MCF 10A (cell line): Measurements from ENCODE around the gene SAP30. TPM values are rescaled to one million over a fixed set of nuclear protein-coding genes. Genes with fewer than 3 reads are reported as not detected.

Source experiments
- BruUV-seq: library from RNA; stranded (reverse); fragments of 400-500 nt; replicated peaks from 2 replicates; lab custom pipeline; 2021; lab: Mats Ljungman, UMichigan
- CTCF ChIA-PET: fragments of 300-600 bp; sonication (Branson Sonifier 250); formaldehyde crosslinking; extraction: SDS; loops from one replicate; lab custom pipeline; 2021; ENCODE audit warnings: antibody characterized with exemption, inconsistent platforms; lab: Yijun Ruan, JAX
- POLR2A ChIA-PET: fragments of 300-600, 350-650 bp; sonication (Branson Sonifier 250); formaldehyde crosslinking; extraction: SDS; loops from one replicate; lab custom pipeline; 2020; ENCODE audit warnings: antibody characterized with exemption, inconsistent platforms; lab: Yijun Ruan, JAX
- DNase-seq: peaks from one replicate; pipeline ENCODE4 v3.0.0-alpha.2; 2018; ENCODE audit not compliant: unreplicated experiment
- H3K27ac Mint-ChIP-seq: one replicate; pipeline ENCODE4 v1.8.0; 2022; ENCODE audit warnings: mild to moderate bottlenecking, low read depth, mixed read lengths; ENCODE audit not compliant: unreplicated experiment
- H3K27me3 Mint-ChIP-seq: one replicate; pipeline ENCODE4 v1.8.0; 2022; ENCODE audit warnings: mixed read lengths; ENCODE audit not compliant: insufficient read depth, unreplicated experiment
- H3K36me3 Mint-ChIP-seq: one replicate; pipeline ENCODE4 v1.8.0; 2022; ENCODE audit warnings: mild to moderate bottlenecking, moderate library complexity, mixed read lengths; ENCODE audit not compliant: insufficient read depth, unreplicated experiment
- H3K4me1 Mint-ChIP-seq: one replicate; pipeline ENCODE4 v1.8.0; 2022; ENCODE audit warnings: mixed read lengths; ENCODE audit not compliant: insufficient read depth, unreplicated experiment
- H3K4me3 Mint-ChIP-seq: one replicate; pipeline ENCODE4 v1.8.0; 2022; ENCODE audit warnings: mild to moderate bottlenecking, moderate library complexity, mixed read lengths; ENCODE audit not compliant: unreplicated experiment
- H3K9me3 Mint-ChIP-seq: one replicate; pipeline ENCODE4 v1.8.0; 2022; ENCODE audit warnings: mixed read lengths; ENCODE audit not compliant: unreplicated experiment
- CTCF ChIP-seq: fragments of 200-600 bp; IDR thresholded peaks from one replicate; pipeline ENCODE4 v1.8.0; 2022; ENCODE audit warnings: antibody characterized with exemption, mild to moderate bottlenecking; ENCODE audit not compliant: unreplicated experiment
- intact Hi-C: fragments of 100-400 bp; cut with micrococcal nuclease; formaldehyde crosslinking; loops from 2 replicates; pipeline ENCODE4 v1.14.1; 2022
- total RNA-seq: library from RNA; stranded (reverse); gene quantifications from 2 replicates; pipeline ENCODE4 v1.2.3, GENCODE V29; 2022

The SAP30 gene
- total RNA-seq, 1 experiment from 2014 or later: 30.6 TPM

- peak; percentile 96 for DNase-seq
- Mint-ChIP-seq H3K4me1 (peaks cover 52% of the 10 kb centered on the region), H3K27me3 (no peaks in the 10 kb centered on the region), H3K9me3 (no peaks in the 10 kb centered on the region), H3K4me3 (peak overlapping the region; percentile 63), H3K27ac (peak overlapping the region; percentile 37), H3K36me3 (peaks cover 5% of the 10 kb centered on the region)
- peak; percentile 5 for TF ChIP-seq CTCF
- CTCF ChIA-PET: interaction anchor here (0.6 to 7.4 kb wide), 28 partner anchors 9 to 1890 kb away, joined by 3 to 124 read pairs (median 4); partner anchors contain the start of genes HMGB2 and SAP30
- no TSS peak for BruUV-seq
- POLR2A ChIA-PET: interaction anchor here (0.7 to 9.8 kb wide), 9 partner anchors 13 to 868 kb away, joined by 3 to 183 read pairs (median 4); partner anchors contain the start of genes HMGB2 and SAP30
- intact Hi-C loops: loop anchor here (1.0 to 10.0 kb wide), 6 partner anchors 47 to 403 kb away; partner anchors contain the start of gene HMGB2
Measured at GRCh38 chr4:173415885-173416653, 45.3 kb downstream of the SAP30 start.

- Mint-ChIP-seq H3K27me3 (no peaks in the 10 kb centered on the region), H3K4me1 (peaks cover 38% of the 10 kb centered on the region), H3K9me3 (no peaks in the 10 kb centered on the region), H3K27ac (no peak overlapping the region), H3K36me3 (peaks cover 5% of the 10 kb centered on the region), H3K4me3 (no peak overlapping the region)
- no TSS peak for BruUV-seq
- ChIA-PET CTCF (interaction anchor here (0.7 to 7.4 kb wide), 10 partner anchors 35 to 1283 kb away, joined by 3 to 124 read pairs (median 4); partner anchors contain the start of gene HMGB2), POLR2A (interaction anchor here (0.6 to 9.8 kb wide), 3 partner anchors 46 to 404 kb away, joined by 3 to 183 read pairs (median 5); partner anchors contain the start of gene SAP30)
- intact Hi-C loops: loop anchor here (2.0 to 10.0 kb wide), 3 partner anchors 243 to 405 kb away; no protein-coding TSS in a partner anchor
- TF ChIP-seq CTCF: no peak
- DNase-seq: no peak
Measured at GRCh38 chr4:173417833-173418232, 47.1 kb downstream of the SAP30 start.

- Mint-ChIP-seq H3K36me3 (peaks cover 5% of the 10 kb centered on the region), H3K27ac (no peak overlapping the region), H3K4me1 (peaks cover 30% of the 10 kb centered on the region), H3K4me3 (no peak overlapping the region), H3K9me3 (no peaks in the 10 kb centered on the region), H3K27me3 (no peaks in the 10 kb centered on the region)
- ChIA-PET CTCF (interaction anchor here (0.6 to 7.4 kb wide), 14 partner anchors 35 to 572 kb away, joined by 3 to 124 read pairs (median 4); partner anchors contain the start of genes GALNT7 and HMGB2), POLR2A (interaction anchor here (1.3 to 9.8 kb wide), 2 partner anchors 47 to 97 kb away, joined by 3 to 183 read pairs; partner anchors contain the start of gene SAP30)
- no TSS peak for BruUV-seq
- no peak for DNase-seq
- intact Hi-C loops: loop anchor here (5.0 to 10.0 kb wide), 2 partner anchors 244 to 391 kb away; no protein-coding TSS in a partner anchor
- no peak for TF ChIP-seq CTCF
Measured at GRCh38 chr4:173418639-173419038, 47.9 kb downstream of the SAP30 start.
